SKM-1 (cell line): ENCODE results near the gene MAT2B.
A peak's percentile ranks its signal among the peaks of the same experiment; 100 is the strongest.

Source experiments
- DNase-seq: peaks from one replicate; lab custom pipeline; 2025; ENCODE audit not compliant: unreplicated experiment; lab: John Stamatoyannopoulos, UW

The MAT2B gene

DNA sequence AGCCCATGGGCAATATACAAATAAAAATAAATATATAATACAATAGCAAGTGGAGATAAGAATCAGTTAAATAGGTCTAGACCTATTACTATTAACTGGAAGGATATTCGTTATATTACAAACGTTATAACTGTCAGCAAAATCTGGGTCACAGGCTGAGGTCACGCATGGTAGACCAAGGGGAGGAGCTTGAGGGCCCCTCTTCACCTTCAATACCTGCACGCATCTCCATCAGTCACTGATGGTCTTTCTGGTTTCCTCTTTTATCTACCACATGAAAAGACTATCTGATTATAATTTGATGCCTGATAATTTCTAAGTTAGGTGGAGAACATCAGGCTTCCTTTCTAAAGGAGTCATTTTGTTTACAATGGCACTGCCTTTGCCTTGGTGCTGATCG is 43.2 kb downstream of the MAT2B start:
- no peak for DNase-seq

DNA sequence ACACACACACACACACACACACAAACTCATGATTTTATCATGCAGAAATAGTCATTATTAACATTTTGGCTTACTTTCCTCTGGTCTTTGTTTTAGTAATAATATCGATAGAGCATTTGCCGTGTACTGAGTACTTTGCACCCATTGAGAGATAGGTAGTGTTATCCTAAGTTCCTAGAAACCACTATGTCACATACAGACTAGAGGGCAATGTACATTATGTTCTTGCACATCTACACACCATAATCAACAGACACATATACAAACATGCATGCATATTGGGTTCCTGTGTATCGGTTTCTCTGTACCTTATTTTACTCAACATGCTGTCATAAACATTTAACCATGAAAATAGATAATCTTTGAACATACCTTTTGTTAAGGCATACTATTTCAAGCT is 45.7 kb downstream of the MAT2B start:
- DNase-seq: no peak

DNA sequence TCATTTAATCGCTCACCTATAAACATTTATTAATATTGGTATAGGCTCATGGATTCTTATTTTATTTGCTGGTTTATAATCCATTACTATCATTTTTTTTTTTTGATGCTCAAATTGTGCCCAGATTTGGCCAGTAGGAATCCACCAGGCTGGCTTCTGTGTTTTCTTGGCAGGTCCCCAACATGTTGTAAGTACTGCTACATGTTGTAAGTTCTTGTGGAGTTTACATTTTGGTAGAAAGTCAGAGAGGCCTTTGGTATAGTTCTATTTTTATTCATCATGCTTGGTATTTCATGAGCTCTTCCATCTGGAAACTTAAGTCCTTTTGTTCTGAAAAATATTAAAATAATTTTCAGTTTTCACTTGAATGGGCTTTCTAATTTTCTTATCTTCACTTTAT is 47.1 kb downstream of the MAT2B start:
- no peak for DNase-seq

DNA sequence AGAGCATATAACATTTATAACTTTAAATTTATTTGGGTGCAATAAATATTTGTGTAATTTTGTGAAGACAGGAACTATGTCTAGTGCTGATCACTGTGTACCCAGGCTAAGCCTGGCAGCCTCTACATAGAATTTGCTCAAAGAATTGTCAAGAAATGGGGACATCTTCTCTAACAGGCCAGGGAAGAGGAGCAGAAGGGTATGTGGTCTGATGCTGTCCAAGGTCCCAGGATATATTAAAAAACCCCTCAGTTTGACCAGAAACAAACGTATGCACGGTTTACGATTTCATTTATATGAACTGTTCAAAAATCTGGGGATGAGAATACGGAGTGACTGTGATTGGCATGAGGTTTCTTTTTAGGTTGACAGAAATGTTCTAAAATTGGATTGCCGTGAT is 55.9 kb downstream of the MAT2B start:
- DNase-seq: no peak

DNA sequence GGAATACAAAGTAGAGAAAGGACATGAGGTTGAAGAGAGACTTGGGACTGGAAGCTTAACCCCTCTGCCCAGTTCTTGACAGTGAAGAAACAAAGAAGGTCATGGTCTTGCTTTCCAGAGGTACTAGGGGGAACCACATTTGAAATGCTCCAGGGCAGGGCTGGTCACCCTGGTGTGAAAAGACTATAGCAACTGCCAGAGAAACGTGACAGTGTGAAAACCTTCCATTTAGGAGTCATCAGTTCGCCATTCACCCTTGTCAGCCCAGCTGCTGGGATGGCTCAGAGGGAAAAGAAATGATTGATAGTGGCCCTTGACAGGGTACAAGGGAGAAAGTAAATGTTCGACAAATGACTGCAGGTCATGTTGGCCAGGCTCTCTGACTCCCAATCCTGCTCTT is 56.7 kb downstream of the MAT2B start:
- no peak for DNase-seq

DNA sequence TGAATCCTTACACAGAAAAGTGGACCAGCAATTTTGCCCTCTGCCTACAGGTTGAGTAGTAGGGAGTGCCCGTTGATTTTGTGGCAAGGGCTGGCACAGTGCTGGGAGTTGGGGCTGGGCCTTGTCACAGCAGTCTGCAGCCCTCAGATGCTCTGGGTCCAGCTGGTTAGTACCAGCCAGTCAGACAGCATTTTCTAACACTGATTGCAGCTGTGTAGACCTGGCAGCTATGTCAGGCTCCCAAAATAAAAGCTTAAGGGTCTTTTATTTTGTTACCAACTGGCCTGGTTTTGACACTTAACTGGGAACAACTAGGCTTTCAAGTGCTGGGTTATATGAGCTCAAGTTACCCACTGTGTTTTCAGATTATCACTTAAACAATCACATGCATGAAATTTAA is 57.7 kb downstream of the MAT2B start:
- no peak for DNase-seq

DNA sequence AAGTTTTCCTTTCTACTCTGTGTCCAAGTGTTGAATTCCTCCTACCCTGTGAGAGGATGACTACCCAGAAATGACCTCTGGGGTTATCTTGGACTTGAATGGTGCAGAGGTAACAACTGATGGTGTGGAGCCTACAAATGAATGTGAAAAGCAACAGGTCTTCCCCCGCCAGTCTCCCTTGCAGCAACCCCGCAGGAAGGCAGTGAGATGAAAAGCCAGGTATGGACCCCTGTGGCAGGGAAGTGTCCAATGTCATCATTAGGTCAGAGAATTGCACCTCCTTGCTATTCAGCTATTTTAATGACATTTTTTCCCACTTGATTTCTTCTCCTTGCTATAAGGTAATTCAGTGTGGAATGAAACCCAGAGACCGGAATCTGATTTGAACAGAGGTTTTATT is 58.5 kb downstream of the MAT2B start:
- DNase-seq: no peak

DNA sequence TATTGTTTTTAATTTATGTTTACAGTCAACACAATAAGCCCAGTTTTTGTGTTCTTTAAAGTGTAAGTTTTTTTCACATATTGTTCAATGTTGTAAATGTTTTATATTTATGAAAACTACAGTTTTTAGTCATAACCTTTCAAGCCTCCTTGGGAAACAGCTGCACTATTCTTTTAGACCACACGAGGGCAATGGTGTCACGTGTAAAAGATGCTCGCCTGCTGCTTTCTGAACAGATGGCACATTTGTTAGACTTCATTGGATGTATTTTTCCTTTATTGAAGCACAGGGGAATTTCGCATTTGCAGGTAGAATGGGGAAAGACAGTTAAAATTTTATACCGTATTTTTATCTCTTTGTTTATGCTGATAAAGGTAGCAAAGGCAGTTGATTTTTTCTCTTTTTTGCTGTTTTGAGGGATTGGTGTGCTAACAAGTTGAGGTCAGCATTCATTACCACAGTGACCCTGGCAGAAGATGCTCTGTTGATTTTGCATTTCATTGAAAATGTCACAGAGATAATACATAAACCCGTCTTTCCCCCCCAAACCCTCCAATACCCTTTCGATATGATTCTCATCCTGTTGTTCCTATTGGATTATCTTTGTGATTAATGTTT is 59.0 kb downstream of the MAT2B start:
- DNase-seq: peak; percentile 3

DNA sequence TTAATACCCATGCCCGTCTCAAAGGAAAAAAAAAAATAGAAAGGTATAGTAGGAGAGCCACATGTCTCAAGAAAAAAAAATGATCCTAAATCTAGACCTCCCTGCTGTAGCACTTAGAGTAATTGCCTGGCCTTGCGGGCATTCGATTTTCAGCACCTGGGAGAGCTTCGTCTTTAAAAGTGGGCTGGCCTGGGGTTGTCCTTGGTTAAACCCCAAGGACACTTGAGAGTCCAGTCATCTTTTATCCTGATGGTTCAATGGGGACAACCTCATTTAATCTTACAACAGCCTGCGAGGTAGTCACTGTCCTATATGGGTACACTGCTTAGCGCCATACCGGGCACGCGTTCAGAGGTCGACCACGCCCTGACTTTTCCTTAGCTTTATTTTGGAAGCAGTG is 60.1 kb downstream of the MAT2B start:
- DNase-seq: no peak

DNA sequence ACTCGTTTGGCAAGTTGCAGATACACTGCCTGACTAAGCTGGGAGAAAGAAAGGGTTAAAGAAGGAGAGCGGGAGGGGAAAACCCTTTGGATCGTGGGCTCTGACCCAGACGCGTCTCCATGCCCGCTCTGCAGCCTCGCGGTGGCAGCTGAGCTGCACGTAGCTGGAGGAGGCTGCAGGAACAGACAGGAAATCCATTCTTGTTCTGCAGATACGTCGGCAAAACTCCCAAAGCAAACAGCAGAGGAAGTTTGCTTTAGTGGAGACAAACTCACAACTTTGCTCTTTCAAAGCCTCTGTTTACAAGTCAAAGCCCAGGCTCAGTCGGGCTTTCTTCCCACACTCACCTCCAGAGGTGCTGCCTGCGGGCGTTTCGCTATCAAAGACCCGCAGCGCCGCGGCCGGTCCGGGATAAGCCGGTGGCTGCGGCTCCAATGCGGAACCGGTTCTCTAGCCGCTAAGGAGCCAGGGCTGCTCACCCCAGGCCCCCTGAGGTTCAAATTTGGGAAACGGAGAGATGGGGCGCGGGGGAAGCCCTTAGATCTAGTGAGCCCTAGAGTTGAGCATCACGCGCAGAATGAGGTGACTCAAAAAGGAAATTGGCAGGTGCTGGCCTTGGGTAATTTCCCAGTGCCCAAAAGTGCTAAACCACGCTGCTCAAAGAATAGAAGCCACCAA is 60.7 kb downstream of the MAT2B start:
- no peak for DNase-seq

DNA sequence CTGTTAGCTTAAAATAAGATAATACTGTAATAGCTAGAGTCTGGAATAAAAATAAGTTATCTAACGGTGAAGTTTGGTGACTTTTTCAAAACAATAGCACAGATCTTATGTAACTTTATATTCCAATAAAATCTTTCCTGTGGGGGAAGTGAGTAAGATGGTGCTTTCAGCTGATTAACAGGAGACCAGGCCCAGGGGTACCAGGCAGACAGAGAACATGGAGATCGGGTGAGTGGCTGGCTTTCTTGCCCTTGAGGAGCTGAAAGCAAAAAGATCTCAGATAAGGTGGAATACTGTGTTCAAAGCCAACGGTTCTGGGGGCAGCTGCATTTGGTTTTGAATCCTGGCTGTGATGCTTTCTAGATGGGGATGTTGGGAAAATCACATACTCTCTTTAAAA is 61.3 kb downstream of the MAT2B start:
- DNase-seq: no peak

DNA sequence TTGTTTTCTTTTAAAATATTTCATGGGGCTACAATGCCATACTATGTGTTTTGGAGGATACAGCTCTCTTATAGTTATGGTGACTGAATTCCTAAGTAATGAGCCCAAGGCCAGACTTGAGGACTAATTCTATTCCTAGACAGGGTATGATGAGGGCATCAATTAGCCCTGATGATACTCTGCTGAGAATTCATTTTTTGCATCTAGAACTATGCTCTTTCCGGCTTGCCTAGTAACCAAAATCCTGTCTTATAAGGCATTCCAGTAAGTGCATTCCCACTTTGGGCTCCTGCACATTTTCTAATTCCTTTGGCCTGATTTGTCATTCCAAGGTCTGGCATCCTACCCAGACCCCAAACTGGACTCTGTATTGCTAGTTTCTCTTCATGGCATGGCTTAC is 62.4 kb downstream of the MAT2B start:
- DNase-seq: no peak
